ENCODE data around the gene GABRB2.
"Not testable (repeated sequence)": the region's sequence is repeated elsewhere in the genome, so short reads cannot be mapped to it uniquely, and the experiment has no call there.

The GABRB2 gene

GRCh38 chr5:161287436-161287835 lies 259.1 kb downstream of the GABRB2 start:
- no peak for DNase-seq

GRCh38 chr5:161286066-161286655 lies 260.4 kb downstream of the GABRB2 start:
- no peak for DNase-seq

- DNase-seq = no peak
Observed at GRCh38 chr5:161284445-161284844, 262.1 kb downstream of the GABRB2 start.

- DNase-seq = no peak
Observed at GRCh38 chr5:161283296-161283695, 263.2 kb downstream of the GABRB2 start.

- no peak for DNase-seq
Observed at GRCh38 chr5:161278739-161279660, 267.5 kb downstream of the GABRB2 start.

- no peak for DNase-seq
Observed at GRCh38 chr5:161277011-161277410, 269.5 kb downstream of the GABRB2 start.

GRCh38 chr5:161274951-161275350 lies 271.6 kb downstream of the GABRB2 start:
- DNase-seq = no peak

- DNase-seq = no peak
Observed at GRCh38 chr5:161273410-161273809, 273.1 kb downstream of the GABRB2 start.

- DNase-seq = no peak
Observed at GRCh38 chr5:161271816-161272215, 274.7 kb downstream of the GABRB2 start.

GRCh38 chr5:161269125-161269524 lies 277.4 kb downstream of the GABRB2 start:
- no peak for DNase-seq

GRCh38 chr5:161266954-161267353 lies 279.6 kb downstream of the GABRB2 start:
- DNase-seq = no peak

- DNase-seq = no peak
Observed at GRCh38 chr5:161265006-161265405, 281.5 kb downstream of the GABRB2 start.

- no peak for DNase-seq
Observed at GRCh38 chr5:161263191-161263590, 283.3 kb downstream of the GABRB2 start.

GRCh38 chr5:161261668-161262323 lies 284.7 kb downstream of the GABRB2 start:
- DNase-seq = no peak

GRCh38 chr5:161258438-161258837 lies 288.1 kb downstream of the GABRB2 start:
- no peak for DNase-seq

- DNase-seq = no peak
Observed at GRCh38 chr5:161256957-161257356, 289.6 kb downstream of the GABRB2 start.

GRCh38 chr5:161252955-161253354 lies 293.6 kb downstream of the GABRB2 start:
- DNase-seq = not testable (repeated sequence)

GRCh38 chr5:161246749-161247148 lies 299.8 kb downstream of the GABRB2 start:
- no peak for DNase-seq

GRCh38 chr5:161245846-161246245 lies 300.7 kb downstream of the GABRB2 start:
- DNase-seq = not testable (repeated sequence)

Data from activated CD4-positive, alpha-beta T cell treated with anti-CD3 and anti-CD28 coated beads, Interleukin-2, amount 50 U/mL, for 4 hours (primary cell).